GM12892 (cell line): ENCODE results near the gene RBPMS2.
"Not testable (repeated sequence)": the region's sequence is repeated elsewhere in the genome, so short reads cannot be mapped to it uniquely, and the experiment has no call there.

Experiments
- POLR2A ChIP-seq: IDR thresholded peaks from 2 replicates; pipeline ENCODE4 v1.6.1; 2011; ENCODE audit warnings: low read depth, low read length, control low read depth
- POLR2AphosphoS5 ChIP-seq: IDR thresholded peaks from 2 replicates; pipeline ENCODE4 v1.6.1; 2011; ENCODE audit warnings: low read depth, low read length, control low read depth
- TAF1 ChIP-seq: IDR thresholded peaks from 2 replicates; pipeline ENCODE4 v1.6.1; 2011; ENCODE audit warnings: low read depth, mild to moderate bottlenecking, control low read depth, low read length, borderline replicate concordance

DNA sequence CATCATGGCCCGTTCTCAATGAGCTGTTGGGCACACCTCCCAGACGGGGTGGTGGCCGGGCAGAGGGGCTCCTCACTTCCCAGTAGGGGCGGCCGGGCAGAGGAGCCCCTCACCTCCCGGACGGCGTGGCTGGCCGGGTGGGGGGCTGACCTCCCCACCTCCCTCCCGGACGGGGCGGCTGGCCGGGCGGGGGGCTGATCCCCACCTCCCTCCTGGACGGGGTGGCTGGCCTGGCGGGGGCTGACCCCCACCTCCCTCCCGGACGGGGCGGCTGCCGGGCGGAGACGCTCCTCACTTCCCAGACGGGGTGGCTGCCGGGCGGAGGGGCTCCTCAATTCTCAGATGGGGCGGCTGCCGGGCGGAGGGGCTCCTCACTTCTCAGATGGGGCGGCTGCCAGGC lies 23.5 kb upstream of the RBPMS2 start:
- not testable (repeated sequence) for TF ChIP-seq POLR2AphosphoS5, POLR2A, TAF1
